WTC11 (cell line): ENCODE results near the gene ZNF467.

Source experiments
- CTCF ChIP-seq: fragments of 200-600 bp; IDR thresholded peaks from 2 replicates; pipeline ENCODE4 v1.8.0; 2022; ENCODE audit warnings: antibody characterized with exemption
- E2F1 ChIP-seq: sonication (generic); formaldehyde crosslinking; IDR thresholded peaks from 2 replicates; pipeline ENCODE4 v1.8.0; 2022; ENCODE audit warnings: mild to moderate bottlenecking, missing genetic modification reagents
- ELF4 ChIP-seq: sonication (generic); formaldehyde crosslinking; IDR thresholded peaks from 2 replicates; pipeline ENCODE4 v1.8.1; 2022; ENCODE audit warnings: low read depth, mild to moderate bottlenecking, moderate library complexity, missing genetic modification reagents
- JUN ChIP-seq: sonication (generic); formaldehyde crosslinking; IDR thresholded peaks from 2 replicates; pipeline ENCODE4 v1.8.0; 2023; ENCODE audit warnings: mild to moderate bottlenecking, missing genetic modification reagents
- MLX ChIP-seq: sonication (generic); formaldehyde crosslinking; IDR thresholded peaks from 2 replicates; pipeline ENCODE4 v1.8.1; 2023; ENCODE audit warnings: mild to moderate bottlenecking, missing genetic modification reagents, moderate library complexity
- SMAD4 ChIP-seq: sonication (generic); formaldehyde crosslinking; IDR thresholded peaks from 2 replicates; pipeline ENCODE4 v1.8.0; 2022; ENCODE audit warnings: mild to moderate bottlenecking, missing genetic modification reagents
- USF2 ChIP-seq: sonication (generic); formaldehyde crosslinking; IDR thresholded peaks from 2 replicates; pipeline ENCODE4 v1.8.1; 2023; ENCODE audit warnings: mild to moderate bottlenecking, missing genetic modification reagents, moderate library complexity
- ZNF423 ChIP-seq: fragments of 250-450 bp; sonication (Bioruptor Pico); IDR thresholded peaks from 2 replicates; pipeline ENCODE4 v2.1.2; 2022; ENCODE audit warnings: mild to moderate bottlenecking, moderate library complexity
- TF ChIP-seq, protein P1 (sequence below): sonication (generic); formaldehyde crosslinking; conservative IDR thresholded peaks from 2 replicates; pipeline ENCODE4 v1.8.1; 2022; ENCODE audit warnings: mild to moderate bottlenecking, missing genetic modification reagents
- TF ChIP-seq, protein P2 (sequence below): sonication (generic); formaldehyde crosslinking; IDR thresholded peaks from 2 replicates; pipeline ENCODE4 v1.8.0; 2022; ENCODE audit warnings: mild to moderate bottlenecking, missing genetic modification reagents
- TF ChIP-seq, protein P3 (sequence below): sonication (generic); formaldehyde crosslinking; IDR thresholded peaks from 2 replicates; pipeline ENCODE4 v1.8.1; 2023; ENCODE audit warnings: mild to moderate bottlenecking, missing genetic modification reagents, borderline replicate concordance
- TF ChIP-seq, protein P4 (sequence below): fragments of 250-450 bp; sonication (Bioruptor Pico); IDR thresholded peaks from 2 replicates; pipeline ENCODE4 v1.8.0; 2021; ENCODE audit warnings: mild to moderate bottlenecking

GRCh38 chr7:149816267-149816751 is 42.9 kb upstream of the ZNF467 start:
- no peak for TF ChIP-seq CTCF
- TF ChIP-seq E2F1 = no peak
- no peak for TF ChIP-seq JUN (CRISPR knock-in tag)
- TF ChIP-seq, protein P1, sequence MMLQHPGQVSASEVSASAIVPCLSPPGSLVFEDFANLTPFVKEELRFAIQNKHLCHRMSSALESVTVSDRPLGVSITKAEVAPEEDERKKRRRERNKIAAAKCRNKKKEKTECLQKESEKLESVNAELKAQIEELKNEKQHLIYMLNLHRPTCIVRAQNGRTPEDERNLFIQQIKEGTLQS = no peak
- no peak for TF ChIP-seq ZNF423 (CRISPR knock-in tag)
- TF ChIP-seq ELF4 (CRISPR knock-in tag) = no peak
- TF ChIP-seq USF2 (CRISPR knock-in tag) = no peak
- no peak for TF ChIP-seq MLX (CRISPR knock-in tag)
- TF ChIP-seq, protein P2, sequence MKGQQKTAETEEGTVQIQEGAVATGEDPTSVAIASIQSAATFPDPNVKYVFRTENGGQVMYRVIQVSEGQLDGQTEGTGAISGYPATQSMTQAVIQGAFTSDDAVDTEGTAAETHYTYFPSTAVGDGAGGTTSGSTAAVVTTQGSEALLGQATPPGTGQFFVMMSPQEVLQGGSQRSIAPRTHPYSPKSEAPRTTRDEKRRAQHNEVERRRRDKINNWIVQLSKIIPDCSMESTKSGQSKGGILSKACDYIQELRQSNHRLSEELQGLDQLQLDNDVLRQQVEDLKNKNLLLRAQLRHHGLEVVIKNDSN (CRISPR knock-in tag) = no peak
- no peak for TF ChIP-seq SMAD4 (CRISPR knock-in tag)
- TF ChIP-seq, protein P3, sequence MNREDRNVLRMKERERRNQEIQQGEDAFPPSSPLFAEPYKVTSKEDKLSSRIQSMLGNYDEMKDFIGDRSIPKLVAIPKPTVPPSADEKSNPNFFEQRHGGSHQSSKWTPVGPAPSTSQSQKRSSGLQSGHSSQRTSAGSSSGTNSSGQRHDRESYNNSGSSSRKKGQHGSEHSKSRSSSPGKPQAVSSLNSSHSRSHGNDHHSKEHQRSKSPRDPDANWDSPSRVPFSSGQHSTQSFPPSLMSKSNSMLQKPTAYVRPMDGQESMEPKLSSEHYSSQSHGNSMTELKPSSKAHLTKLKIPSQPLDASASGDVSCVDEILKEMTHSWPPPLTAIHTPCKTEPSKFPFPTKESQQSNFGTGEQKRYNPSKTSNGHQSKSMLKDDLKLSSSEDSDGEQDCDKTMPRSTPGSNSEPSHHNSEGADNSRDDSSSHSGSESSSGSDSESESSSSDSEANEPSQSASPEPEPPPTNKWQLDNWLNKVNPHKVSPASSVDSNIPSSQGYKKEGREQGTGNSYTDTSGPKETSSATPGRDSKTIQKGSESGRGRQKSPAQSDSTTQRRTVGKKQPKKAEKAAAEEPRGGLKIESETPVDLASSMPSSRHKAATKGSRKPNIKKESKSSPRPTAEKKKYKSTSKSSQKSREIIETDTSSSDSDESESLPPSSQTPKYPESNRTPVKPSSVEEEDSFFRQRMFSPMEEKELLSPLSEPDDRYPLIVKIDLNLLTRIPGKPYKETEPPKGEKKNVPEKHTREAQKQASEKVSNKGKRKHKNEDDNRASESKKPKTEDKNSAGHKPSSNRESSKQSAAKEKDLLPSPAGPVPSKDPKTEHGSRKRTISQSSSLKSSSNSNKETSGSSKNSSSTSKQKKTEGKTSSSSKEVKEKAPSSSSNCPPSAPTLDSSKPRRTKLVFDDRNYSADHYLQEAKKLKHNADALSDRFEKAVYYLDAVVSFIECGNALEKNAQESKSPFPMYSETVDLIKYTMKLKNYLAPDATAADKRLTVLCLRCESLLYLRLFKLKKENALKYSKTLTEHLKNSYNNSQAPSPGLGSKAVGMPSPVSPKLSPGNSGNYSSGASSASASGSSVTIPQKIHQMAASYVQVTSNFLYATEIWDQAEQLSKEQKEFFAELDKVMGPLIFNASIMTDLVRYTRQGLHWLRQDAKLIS (CRISPR knock-in tag) = no peak
- TF ChIP-seq, protein P4, sequence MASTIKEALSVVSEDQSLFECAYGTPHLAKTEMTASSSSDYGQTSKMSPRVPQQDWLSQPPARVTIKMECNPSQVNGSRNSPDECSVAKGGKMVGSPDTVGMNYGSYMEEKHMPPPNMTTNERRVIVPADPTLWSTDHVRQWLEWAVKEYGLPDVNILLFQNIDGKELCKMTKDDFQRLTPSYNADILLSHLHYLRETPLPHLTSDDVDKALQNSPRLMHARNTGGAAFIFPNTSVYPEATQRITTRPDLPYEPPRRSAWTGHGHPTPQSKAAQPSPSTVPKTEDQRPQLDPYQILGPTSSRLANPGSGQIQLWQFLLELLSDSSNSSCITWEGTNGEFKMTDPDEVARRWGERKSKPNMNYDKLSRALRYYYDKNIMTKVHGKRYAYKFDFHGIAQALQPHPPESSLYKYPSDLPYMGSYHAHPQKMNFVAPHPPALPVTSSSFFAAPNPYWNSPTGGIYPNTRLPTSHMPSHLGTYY (CRISPR knock-in tag) = no peak
